ENCODE results near the gene PPP1R1C.
"Not testable (repeated sequence)": the region's sequence is repeated elsewhere in the genome, so short reads cannot be mapped to it uniquely, and the experiment has no call there.

Gene PPP1R1C

GRCh38 chr2:182015334-182016109, 29.9 kb downstream of the PPP1R1C start:
- DNase-seq = no peak

DNA sequence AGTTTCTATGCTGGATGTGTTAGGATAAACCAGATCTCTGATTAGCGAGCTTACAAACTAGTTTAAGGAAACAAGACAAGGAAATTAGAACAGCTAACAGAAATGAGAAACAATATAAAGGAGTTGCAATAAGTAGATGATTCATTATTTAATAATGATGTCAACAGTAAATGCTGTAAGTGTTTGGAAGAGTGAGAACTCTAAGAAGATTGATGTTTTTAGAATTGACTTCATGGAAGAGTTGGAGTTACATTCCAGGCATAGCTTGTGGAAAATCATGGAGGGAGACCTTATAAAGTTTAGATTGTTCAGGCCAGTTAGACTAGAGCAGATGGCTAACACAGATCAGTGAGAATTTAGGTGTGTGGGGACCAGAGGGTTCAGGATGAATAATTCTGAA, 32.6 kb downstream of the PPP1R1C start:
- no peak for DNase-seq

DNA sequence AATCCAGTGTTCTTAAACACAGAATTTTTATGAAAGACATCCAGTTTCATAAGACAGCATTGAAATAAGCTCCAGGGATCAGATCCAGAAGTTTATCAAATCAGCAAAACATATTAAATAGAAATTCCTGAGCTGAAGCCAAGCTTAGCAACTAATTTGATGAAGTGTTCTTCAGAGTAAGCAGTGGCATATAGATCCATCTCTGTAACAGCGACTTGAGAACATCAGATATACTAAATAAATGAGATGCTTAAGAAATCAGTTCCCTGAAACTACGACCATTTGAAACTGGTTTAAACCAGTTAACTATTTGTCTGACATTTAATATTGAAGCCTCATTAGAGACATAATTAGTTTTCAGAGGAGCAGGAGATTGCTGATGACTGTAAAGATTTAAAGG, 34.1 kb downstream of the PPP1R1C start:
- DNase-seq = no peak

DNA sequence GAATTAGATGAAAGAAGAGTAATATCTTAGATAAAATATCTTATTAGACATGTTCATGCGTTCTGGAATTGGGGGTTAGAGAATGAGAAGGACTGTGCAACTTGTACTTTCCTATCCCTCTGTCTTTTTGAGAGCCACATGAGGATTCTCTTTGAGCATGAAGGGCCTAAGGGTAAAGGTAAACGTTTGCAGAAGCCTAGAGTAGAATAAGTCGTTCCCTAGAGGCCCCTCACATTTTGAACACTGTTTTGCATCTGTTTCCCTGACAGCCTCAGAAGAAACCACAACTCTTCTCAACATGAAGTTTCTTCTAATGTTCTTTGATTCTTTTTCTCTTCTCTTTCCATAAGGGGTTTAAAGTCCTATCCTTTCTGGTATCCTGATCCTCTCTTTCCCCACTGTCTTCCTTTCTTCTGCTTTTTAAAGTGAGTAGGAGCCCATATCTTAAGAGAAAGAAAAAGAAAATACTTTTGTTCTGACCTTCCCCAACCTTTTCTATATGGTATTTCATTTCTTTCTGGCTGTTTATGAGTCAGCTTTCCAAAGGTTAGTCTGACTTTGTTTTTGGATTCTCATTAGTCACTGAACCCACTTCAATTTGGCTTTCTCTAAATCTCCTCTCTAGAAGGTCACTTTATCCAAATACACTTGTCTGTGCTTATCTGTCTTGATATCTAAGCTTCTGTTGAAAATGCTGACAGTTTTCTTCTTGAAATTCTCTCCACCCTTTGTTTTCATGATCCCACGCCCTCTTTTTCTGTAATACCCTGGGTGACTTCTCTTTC, 34.8 kb downstream of the PPP1R1C start:
- no peak for DNase-seq

DNA sequence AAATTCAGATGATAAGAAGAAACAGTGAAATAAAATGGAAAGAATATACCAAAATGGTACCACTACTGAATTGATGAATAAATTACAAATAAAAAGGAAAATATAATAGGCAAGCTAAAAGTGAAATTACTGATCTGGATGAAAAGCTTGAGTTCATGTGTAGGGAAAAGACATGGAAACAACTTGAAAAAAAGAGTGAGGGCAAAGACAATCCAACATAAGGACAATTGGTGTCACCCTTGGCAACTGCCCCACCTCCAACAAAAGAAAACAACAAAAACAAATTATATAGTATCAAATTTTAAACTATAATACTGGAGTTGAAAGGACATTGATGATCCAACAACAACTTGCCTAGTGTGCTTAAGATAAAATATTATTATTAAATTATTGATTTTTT, 37.6 kb downstream of the PPP1R1C start:
- DNase-seq = no peak

DNA sequence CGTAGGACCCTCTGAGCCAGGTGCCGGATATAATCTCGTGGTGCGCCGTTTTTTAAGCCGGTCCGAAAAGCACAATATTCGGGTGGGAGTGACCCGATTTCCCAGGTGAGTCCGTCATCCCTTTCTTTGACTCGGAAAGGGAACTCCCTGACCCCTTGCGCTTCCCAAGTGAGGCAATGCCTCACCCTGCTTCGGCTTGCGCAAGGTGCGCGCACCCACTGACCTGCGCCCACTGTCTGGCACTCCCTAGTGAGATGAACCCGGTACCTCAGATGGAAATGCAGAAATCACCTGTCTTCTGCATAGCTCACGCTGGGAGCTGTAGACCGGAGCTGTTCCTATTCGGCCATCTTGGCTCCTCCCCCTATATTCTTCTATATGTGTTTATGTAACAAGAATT, 45.2 kb downstream of the PPP1R1C start:
- DNase-seq = not testable (repeated sequence)

GRCh38 chr2:182031956-182032355, 46.3 kb downstream of the PPP1R1C start:
- DNase-seq = no peak

GRCh38 chr2:182033449-182033848, 47.8 kb downstream of the PPP1R1C start:
- no peak for DNase-seq

- no peak for DNase-seq
Measured at GRCh38 chr2:182038576-182038975, 52.9 kb downstream of the PPP1R1C start.

DNA sequence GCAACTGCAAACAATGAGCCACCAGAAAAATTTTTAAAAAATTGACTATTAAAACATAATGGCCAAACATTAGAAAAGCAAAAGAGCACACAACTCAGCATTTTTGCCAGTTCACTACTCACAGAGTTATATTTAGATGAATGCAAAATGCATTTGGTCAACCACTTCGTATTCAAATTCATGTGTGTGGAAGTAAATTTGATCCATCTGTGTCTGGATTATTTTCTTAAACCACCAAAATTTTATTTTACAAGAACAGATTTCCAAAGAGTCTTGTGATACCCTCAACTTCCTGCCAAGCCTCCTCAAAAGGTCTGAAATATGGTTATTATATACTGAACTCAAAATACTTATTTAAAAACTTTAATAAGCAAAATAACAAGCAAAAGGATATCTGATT, 57.4 kb downstream of the PPP1R1C start:
- DNase-seq = no peak

GRCh38 chr2:182043861-182044260, 58.2 kb downstream of the PPP1R1C start:
- DNase-seq = no peak

GRCh38 chr2:182047544-182047943, 61.9 kb downstream of the PPP1R1C start:
- DNase-seq = peak; percentile 37

- DNase-seq = no peak
Measured at GRCh38 chr2:182048088-182048487, 62.4 kb downstream of the PPP1R1C start.

DNA sequence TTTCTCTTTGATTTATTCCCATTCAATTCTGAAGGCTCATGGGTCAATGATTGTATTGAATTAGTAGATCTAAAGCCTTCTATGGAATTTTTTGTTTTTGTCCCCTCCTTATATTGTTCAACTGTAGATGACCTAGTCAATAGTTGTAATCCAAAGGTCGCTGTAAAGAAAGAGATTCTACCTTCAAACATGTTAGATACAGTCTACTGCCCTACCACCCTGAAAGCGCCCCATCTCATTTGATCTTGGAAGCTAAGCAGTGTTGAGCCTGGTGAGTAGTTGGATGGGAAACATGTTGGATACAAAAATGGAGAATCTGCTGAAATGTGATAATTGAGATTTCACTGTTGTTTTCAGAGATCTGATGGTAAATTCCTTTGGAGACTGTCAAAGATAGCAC, 63.0 kb downstream of the PPP1R1C start:
- DNase-seq = no peak

GRCh38 chr2:182049372-182050148, 63.9 kb downstream of the PPP1R1C start:
- no peak for DNase-seq

- no peak for DNase-seq
Measured at GRCh38 chr2:182050333-182051135, 64.9 kb downstream of the PPP1R1C start.

GRCh38 chr2:182055993-182056392, 70.3 kb downstream of the PPP1R1C start:
- no peak for DNase-seq

GRCh38 chr2:182057002-182057401, 71.3 kb downstream of the PPP1R1C start:
- no peak for DNase-seq

- no peak for DNase-seq
Measured at GRCh38 chr2:182058056-182058455, 72.4 kb downstream of the PPP1R1C start.

- DNase-seq = no peak
Measured at GRCh38 chr2:182061739-182062138, 76.1 kb downstream of the PPP1R1C start.

GRCh38 chr2:182062329-182062972, 76.8 kb downstream of the PPP1R1C start:
- DNase-seq = no peak

All from NCI-H1105 (cell line).